Bone marrow (tissue), 2 donors: ENCODE data around the gene IKZF1.
A peak's percentile ranks its signal among the peaks of the same experiment; 100 is the strongest.

ENCODE experiments used
- DNase-seq, 2 donors: peaks; one replicate each; lab custom pipeline; 2025; lab: John Stamatoyannopoulos, UW

The IKZF1 gene

DNA sequence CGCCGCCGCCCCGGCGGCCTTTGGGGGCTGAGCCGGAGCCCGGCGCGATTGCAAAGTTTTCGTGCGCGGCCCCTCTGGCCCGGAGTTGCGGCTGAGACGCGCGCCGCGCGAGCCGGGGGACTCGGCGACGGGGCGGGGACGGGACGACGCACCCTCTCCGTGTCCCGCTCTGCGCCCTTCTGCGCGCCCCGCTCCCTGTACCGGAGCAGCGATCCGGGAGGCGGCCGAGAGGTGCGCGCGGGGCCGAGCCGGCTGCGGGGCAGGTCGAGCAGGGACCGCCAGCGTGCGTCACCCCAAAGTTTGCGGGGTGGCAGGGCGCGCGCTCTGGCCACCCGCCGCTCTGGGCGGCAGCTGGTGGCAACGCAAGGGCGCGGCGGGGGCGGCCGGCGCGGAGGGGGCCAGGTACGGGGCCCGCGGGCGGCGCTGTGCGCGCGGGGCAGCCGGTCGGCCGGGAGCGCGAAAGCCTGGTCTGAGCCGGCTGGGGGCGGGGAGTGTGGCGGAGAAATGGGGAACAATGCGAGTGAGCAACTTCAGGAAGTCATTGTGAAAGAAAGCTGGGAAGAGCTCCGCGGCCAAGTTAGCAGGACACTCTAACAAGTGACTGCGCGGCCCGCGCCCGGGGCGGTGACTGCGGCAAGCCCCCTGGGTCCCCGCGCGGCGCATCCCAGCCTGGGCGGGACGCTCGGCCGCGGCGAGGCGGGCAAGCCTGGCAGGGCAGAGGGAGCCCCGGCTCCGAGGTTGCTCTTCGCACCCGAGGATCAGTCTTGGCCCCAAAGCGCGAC is at the start of gene IKZF1:
IKZF1 (plus strand) TSS at position 588 of the 782 bp plus-strand sequence. CDS start 14,346 bp downstream, outside the sequence.
- peak; percentile 59 to 82 for DNase-seq

DNA sequence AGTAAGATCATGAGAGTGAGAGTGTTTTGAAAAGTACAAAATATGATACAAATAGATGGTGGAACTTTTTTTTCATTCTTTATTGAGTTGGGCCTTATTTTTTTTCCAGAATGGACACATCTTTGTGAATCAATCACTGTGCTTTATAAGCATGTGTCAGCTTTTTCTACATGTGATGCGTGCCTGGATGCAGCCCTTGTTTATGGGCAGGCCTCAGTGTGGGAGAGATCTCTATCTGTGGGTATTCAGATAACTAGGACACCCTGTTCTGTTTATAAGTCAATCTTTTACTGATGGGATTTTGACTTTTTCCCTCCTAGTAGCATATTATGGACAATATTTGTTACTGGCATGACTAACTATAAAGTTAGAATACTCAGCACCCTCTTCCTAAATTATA is 42.9 kb upstream of the IKZF1 start:
- no peak for DNase-seq

DNA sequence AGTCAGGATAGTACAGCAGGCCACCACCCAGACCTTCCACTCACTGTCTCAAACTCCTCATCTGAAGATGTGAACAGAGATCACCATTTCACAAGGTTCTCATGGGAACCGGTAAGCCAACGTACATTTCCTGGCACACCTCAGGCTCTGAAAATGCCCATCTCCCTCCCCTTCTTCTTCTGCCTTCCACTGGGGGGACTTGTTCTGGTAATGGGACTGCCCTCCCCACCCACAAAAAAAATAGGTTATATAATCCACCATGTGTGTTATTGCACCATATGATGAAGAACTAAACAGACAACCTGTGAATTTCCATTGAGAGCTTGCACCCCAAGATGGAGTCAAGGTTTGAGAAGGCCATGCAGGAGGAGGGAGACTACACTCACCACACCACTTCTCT is 42.1 kb upstream of the IKZF1 start:
- DNase-seq: no peak

DNA sequence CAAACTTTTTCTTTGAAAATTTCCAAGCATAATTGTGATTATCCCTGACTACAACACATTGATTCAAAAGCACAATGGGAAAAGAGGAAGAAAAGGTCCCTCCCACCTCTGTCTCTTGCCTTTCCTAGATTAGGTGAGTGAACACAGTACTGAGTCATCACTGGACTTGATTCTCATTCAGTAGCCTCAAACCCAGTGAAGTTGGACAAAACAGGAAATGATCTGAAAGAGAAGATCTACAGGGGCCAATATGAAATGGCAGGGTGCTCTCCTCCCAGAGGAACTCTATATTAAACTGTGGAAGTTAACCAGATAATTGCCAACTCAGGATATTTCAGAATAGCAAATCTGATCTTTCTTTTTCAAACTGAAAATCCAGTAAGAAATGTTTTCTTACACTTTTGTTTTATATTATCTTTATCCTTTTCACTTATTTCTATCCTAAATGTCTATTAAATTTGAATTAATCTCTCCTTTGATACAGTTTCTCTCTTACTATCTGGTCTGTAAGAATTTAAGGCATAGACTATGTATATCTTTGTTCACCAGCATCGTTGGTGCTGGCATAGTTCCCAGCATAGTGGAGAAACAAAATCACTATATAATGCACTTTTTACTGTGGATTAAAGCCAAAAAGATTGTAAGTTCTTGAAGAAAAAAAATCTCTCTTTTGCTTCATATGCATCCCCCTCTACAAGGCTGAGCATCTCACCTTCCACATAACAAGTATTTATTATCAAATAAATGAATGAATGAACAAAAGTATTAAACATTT is 41.4 kb upstream of the IKZF1 start:
- peak in 1 of 2 donors; percentile 46 for DNase-seq

DNA sequence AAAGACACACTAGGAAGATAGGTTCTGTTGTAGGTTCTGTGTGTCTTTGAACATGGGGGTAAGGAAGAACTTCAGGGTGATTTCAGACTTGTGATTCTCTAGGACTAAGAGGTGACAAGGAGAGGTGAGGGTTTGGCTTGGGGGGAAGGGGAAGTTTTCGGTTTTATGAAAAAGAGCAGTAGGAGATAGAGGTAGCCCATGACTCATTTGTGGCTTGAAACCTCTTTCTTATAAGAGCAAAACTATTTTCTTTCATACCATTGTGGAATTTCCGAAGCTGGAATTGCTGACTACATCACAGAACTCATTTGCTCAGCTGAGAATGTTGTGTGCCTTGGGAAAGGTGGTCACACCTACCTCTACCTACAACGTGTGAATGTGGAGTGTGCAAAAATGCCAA is 39.6 kb upstream of the IKZF1 start:
- peak in 1 of 2 donors; percentile 10 for DNase-seq

DNA sequence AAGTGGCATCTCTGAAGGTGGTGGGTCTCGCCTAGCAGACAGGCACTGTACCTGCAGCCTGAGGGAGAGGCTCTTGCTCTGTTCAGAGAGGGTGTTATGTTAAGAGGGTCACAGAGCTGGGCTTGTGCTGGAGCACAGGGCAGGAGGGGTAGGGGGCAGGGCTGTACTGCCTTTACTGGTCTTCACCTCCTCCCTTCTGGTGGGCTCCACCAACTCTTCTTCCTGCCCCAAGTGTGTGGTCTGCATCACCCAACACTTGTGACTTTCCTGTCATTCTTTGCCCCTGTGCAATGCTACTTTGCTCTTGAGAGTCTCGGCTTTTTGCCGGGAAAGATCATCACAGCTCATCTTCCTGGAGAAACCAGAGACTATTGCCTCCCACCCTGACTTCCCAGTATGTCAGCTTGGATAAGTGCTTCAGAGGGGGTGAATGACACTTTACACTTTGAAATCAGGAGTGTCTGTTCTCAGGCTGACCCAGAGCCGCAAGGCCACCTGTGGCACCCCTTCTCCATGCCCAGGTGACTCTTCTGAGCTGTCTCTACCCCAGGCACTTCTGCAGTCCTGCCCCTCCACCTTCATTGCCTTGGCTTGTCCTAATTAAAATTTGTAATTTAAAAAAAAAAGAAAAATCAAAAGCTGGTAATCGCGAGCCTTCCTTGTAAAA is 38.4 kb upstream of the IKZF1 start:
- no peak for DNase-seq

DNA sequence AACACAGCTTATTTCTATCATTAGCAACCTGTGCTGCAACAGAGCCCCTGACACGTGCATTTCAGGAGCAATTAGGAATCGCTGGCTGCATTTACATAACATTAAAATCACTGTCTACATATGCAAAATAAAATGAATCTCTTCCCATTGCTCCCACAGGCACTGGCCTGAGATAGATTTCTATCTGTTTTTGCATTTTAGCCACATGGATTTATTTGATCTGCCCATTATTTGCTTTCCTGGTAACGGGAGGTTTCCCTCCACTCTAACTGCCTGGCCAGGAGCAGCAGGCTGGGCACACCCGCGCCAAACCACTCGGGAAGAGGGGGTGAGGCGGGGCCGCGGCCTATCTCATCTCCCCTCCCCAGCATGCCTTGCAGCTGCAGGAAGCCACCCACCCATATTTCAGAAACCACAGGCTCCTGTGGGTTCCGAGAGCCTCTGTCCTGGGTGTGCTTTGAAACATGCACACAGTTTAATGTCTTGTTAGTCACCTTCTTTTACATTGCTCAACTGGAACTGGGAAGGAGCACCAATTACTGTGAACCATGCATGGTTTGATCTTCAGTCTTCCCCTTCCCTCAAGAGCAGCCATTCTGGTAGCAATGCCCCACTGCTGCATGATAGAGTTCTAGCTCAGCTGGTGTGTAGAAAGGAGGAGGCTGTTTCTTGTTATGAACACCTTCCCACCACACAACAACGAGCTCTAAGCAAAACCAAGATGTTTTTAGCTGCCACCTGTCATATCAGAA is 37.7 kb upstream of the IKZF1 start:
- DNase-seq: peak in 1 of 2 donors; percentile 89

DNA sequence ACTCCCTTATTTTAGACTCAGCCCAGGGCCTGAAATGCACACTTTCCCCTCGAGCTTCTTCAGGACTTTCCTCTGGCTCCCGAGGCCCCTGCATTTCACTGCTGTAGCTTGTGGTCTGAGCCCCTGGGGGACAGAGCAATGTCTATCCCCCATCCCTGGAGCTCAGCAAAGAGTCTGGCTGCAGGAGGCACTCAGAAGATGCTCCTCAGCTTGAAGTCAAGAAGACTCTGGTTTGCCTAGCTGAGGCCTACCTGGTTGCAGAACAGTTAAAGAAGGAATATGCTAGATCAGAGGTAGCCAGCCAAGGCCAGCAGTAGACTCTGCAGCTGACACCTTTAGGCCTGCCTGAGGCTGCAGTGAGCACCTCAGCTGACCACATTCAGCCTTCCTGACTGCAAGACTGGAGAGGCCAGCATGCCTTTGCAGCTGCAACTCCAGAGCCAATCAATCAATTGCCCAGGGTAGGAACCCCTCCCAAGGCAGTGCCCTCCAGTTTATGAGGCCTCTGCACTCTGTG is 36.9 kb upstream of the IKZF1 start:
- no peak for DNase-seq

DNA sequence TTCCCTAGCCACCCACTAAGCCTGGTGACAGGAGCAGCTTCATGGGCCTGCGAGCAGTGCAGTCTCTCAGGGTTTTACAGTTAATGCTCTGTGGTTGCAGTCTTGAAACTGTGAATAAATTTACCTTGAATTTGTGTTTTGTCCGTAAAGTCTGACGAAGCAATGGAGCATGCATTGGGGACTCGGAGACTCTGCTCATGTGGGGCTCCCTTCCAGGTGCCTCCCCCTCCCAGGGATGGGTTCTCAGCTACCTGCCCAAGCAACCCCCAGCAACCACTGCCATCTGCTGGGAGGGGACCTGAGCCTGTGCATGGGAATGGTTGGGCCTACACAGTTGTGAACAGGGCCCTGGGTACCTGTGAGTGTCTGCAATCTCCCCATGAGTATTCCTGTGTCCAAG is 36.3 kb upstream of the IKZF1 start:
- DNase-seq: no peak

DNA sequence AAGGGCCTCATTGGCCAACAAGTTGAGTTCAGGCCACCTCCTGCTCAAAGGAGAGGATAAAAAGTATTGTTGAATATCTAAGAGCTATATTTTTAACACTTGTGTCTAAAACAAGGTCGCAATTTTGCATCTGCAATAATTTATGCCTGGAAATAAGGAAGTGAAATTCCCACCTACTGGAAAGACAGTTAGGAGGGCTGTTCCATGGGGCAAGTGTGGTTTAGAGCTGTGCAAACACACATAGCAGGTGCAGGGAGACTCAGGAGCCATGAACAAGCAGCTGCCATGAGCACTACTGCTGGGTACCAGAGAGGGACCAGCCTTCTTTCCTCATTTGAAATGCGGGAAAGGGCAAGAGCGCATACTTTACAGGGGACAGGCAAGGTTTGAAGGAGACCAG is 35.5 kb upstream of the IKZF1 start:
- no peak for DNase-seq

DNA sequence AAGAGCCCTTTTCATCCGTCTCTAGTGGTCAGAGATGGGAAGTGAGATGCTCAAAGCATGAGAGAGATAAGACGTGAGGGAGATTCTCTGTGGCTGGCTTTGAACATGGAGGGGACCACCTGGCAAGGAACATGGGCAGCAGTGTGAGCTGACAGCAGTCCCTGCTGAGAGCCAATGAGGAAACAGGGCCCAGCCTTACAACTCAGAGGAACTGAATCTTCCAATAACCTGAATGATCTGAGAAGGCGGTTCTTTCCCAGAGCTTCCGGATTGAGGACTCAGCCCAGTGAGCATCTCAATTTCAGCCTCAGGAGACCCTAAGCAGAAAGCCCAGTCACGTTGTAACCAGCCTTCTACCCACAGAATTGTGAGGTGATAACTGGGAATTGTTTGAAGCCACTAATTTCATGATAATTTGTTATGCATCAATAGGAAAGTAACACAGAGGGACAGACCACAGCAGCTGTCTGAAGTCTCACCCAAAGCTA is 33.9 kb upstream of the IKZF1 start:
- no peak for DNase-seq

DNA sequence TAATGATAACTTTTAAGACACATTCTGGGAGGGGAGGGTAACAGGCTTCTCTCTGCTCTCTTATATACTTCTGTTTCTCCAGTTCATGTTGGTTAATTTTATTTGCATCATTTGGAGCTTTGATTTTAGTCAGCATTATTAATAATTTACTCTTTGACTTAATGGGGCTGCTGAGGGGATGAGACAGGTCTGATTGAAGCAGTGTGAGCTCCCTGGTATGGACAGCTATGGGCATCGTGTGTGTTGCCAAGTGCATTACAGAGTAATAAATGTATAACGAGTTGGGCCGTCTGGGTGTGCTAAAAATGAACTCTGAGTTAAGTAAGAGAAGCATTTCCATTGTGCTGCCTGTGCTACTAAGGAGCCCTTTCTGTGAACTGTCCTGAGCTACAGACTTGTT is 31.7 kb upstream of the IKZF1 start:
- DNase-seq: no peak

DNA sequence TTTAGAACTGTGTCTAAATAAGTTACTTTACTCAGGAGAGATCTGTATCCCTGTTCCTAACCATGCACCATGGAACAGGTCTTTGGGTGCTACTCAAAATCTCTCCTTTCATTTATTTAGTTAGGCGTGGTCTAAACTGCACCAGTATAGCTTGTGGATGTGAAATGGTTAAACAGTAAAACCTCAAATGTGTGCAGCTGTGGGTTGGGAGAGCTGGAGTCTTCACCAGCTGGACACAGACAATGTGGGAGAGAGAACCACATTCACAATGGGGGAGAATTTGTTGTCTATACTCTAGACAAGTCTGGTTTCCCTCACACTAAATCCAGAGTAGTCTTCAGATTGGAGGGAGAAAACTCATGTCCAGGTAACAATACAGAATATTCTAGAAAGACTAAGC is 31.2 kb upstream of the IKZF1 start:
- no peak for DNase-seq

DNA sequence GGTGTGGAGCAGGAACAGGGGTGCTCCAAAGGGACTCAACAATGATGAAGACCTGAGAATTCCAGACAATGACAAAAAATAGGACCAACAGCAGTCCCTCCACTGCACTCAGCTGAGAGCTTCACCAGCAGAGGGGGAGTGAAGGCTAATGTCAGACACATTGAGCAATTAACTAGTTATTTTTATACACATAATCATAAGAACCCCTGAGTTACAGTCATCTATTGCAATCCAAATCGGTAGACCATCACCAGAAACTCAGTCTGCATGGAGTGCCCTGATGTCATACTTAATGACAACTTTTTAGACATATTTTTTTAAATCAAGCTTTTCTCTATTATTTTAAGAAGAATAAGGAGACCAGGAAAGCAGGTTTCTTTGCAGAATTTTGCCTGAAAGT is 30.6 kb upstream of the IKZF1 start:
- DNase-seq: no peak

DNA sequence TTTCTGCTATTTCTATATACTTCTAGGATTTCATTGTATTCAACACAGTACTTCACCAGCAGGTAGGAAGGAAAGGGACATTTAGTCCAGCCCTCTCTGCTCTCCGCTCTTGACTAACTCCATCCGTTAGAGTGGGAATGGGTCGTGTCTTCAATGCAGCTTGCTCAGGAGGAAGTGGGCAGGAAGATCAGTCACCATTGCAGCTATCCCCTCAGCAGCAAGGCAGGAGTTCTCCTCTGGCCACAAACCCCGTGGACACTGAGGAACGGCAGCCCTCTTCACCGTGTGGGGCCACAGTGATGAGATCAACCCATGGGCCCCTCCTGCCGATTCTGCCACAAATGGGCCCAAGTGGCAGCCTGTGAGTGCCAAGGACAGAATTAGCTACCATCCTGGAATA is 30.2 kb upstream of the IKZF1 start:
- peak in 1 of 2 donors; percentile 34 for DNase-seq

DNA sequence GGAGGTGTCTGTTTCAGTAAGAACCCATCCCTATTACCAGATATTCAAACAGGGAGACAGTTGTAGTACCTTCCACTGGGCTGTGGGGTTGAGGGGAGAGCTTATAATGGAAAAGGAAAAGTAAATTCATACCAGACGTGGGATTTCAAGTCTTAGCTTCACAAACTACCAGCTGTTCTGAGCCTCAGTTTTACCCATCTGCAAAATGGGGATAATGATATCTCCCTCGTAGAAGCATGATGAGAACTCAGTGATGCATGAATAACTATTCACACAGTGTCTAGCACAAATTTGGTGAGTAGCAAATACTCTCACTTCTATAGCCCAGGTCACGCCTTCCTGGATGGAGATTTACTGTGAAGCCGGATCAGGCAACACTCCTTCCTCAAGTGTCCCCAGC is 29.1 kb upstream of the IKZF1 start:
- no peak for DNase-seq

DNA sequence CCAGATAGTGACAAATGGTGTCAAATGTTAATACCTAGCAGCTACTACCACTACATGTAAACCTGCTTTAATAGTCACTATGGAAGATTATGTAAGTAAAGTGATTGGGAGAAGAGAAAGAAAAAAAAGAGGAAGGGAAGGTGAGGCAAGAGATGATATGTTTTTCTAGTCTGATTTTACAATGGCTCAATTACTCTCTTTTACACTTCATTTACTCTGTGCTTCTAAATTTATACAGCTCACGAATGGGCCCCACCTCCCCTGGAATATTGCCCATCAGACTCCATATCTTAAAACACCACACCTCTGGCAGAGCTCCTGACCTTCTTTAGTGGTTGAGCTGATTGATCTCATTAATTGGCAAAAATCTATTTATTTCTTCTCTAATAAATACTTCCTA is 28.0 kb upstream of the IKZF1 start:
- DNase-seq: no peak

DNA sequence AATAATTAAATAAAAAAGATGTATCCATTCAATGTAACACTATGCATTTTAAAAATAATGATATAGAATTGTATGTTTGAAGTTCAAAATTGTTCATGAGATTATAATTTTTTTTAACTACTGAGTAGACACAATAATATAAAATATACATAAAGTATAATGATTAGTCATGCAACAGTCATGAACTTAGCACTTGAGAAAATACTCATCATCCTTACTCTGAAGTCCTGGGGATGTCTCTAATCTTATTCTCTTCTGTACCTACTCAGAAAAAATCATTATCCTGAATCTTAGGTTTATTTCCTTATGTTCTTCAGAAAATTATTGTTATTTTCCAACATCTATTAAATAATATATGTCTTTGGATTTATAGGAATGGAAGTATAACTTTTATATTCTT is 26.4 kb upstream of the IKZF1 start:
- DNase-seq: no peak

DNA sequence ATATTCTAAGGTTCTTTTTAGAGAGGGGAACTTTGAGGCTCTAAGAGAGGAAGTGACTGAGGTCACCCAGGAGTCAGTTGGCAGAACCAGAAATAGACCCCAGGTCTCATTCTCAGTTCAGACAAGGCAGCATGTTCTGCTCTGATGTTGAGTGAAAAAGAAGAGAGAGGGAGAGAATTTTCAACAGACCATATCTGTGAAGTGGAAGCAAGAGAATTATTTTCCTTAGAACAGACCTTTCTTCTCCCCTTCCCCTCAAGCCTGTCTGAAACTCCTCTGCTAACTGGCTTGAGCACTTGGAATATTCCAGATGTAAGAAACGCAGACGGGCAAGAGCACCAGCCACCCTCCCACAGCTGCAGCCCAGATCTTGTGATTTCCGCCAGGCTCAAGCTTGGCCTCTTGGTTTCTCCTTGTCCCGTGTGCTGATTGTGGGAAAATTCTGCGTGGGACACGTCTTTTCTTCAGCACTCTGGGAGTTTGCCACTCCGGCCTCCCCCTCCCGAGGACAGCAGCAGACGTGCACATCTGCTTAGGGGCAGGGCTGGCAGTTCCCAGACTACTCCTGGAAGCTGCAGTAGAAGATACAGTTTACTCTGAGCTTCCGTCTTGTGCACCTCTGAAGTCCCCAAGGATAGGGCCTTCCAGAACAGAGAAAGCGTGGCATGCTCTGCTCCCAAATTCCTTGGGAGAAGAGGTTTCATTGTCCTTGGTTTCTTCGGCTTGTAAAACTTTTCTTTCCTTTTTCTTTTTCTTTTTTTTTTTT is 22.7 kb upstream of the IKZF1 start:
- DNase-seq: peak in 1 of 2 donors; percentile 66

DNA sequence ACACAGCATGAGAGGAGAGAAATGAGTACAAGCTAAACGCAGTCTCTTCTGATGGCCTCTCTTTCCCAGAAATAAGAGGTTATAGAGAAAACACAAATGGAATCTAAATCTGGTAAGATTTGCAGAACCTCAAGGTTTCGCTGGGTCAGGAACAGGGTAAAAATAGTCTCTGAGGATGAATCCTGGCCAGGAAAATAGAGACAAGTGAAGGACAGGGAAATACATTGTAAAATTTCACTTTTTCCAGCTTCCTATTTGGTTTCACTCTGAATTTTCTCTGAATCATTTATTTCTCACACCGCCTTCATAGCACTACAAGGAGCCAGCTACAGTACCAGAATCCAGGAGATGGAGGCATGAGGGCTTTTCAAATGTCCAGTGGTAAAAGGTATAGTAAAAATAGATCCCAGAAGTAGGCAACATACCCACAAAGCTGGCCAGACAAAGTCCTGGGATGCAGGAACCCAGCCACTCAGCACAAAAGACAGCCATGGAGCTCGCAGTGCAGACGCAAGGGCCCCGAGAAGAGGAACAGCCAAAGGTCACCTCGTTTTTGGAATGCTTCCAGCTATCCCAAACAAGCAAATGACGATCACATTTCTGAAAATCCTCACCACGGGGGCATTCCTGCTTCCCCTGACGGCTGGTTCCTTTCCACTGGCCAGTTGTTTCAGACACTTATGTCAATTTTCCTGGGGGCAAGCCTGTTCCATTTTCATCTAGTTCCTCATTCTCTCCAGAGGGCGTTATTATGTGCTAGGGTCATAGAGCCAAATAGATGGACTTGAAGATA is 21.5 kb upstream of the IKZF1 start:
- no peak for DNase-seq
